ENCODE measurements around the gene DMAC2L.
"Not testable (repeated sequence)": the region's sequence is repeated elsewhere in the genome, so short reads cannot be mapped to it uniquely, and the experiment has no call there.

The DMAC2L gene

DNA sequence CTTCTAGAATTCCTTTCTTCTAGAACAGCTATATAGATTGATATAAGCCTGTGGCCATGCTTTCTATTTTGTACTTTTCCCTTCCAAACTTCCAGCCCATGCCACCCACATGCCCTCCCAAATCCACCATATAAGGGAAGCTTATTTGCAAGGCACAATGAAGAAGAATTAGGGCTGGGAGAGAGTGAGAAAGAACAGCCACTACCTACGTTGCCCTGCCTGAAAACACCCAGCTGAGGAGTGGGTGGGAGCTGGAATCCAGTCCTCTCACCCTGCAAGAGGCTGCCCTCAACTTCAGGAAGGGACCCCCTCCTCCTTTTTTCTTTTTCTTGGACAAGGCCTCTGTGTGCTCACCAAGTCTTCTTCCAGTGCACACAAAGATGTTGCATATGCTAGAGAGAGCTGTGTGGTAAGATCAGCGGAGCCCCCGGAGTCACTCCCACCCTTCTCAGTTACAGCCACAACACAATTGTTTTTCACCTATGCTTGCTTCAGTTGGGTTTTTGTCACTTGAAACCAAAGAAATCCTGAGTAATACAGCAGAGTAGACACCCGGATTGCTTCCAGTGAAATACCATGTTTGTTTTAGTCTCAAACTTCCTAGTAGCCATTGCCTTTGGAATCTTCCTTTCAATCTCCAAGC, 45.8 kb downstream of the DMAC2L start:
- DNase-seq, result no peak

DNA sequence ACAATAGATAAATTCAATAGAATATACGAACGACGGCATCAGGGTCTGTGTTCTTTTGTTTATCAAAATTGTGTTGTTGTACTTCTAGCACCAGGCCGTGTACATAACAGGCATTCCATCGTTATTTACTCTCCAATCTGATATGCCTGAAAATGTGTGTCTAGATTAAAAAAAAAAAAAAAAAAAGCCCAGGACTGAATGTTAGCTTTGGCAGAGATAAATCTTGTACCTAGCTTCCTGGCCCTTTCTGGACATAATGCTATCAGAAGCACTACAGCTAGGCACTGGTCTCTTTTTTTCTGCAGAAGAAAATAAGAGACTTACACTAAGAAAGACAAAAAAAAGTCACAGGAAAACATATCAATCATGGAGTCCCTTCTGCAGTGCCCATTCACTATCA, 47.5 kb downstream of the DMAC2L start:
- no peak for DNase-seq

- DNase-seq, result no peak
Observed at GRCh38 chr14:50360093-50360492, 48.0 kb downstream of the DMAC2L start.

- no peak for DNase-seq
Observed at GRCh38 chr14:50360851-50361250, 48.7 kb downstream of the DMAC2L start.

GRCh38 chr14:50361473-50362403, 49.6 kb downstream of the DMAC2L start:
- DNase-seq, result not testable (repeated sequence)

DNA sequence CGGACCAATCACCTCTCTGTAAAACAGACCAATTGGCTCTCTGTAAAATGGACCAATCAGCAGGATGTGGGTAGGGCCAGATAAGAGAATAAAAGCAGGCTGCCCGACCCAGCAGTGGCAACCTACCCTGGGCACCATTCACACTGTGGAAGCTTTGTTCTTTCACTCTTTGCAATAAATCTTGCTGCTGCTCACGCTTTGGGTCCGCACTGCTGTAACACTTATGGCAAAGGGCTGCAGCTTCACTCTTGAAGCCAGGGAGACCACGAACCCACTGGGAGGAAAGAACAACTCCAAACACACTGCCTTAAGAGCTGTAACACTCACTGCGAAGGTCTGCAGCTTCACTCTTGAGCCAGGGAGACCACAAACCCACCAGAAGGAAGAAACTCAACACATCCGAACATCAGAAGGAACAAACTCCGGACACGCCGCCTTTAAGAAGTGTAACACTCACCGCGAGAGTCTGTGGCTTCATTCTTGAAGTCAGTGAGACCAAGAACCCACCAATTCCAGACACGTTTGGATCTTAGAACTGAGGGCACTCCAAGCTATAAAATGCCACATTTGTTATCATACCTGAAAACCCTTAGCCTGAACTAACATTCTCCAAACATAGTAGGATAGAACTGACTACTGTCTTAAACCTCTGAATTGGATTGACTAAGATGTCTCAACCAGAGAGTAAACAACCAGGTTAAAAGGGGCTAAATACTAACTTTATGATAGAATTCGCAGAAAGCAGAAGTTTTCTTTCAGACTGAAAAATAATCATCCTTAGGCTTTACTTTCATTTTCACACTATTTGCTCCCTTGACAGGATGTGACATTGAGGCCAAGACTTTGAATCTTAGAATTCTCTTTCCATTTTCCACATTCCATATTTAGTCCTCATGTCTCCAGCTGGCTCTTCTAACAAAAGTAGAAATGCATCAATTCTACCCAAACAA, 50.9 kb downstream of the DMAC2L start:
- DNase-seq, result peak in 5 of 6 experiments; percentile 1 to 51 (median 11)

GRCh38 chr14:50363714-50364111, 51.6 kb downstream of the DMAC2L start:
- peak in 5 of 6 experiments; percentile 3 to 66 (median 54) for DNase-seq

GRCh38 chr14:50364792-50365191, 52.7 kb downstream of the DMAC2L start:
- no peak for DNase-seq

DNA sequence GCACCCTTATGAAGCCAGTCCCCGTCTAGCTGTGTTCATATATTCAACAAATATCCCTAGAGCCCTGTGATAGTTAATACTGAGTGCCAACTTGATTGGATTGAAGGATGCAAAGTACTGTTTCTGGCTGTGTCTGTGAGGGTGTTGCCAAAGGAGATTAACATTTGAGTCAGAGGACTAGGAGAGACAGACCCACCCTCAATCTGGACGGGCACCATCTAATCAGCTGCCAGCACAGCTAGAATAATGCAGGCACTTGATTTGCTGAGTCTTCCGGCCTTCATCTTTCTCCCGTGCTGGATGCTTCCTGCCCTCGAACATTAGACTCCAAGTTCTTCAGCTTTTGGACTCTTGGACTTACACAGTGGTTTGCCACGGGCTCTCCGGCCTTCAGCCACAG, 53.4 kb downstream of the DMAC2L start:
- not testable (repeated sequence) for DNase-seq

- DNase-seq, result no peak
Observed at GRCh38 chr14:50366115-50366514, 54.0 kb downstream of the DMAC2L start.

DNA sequence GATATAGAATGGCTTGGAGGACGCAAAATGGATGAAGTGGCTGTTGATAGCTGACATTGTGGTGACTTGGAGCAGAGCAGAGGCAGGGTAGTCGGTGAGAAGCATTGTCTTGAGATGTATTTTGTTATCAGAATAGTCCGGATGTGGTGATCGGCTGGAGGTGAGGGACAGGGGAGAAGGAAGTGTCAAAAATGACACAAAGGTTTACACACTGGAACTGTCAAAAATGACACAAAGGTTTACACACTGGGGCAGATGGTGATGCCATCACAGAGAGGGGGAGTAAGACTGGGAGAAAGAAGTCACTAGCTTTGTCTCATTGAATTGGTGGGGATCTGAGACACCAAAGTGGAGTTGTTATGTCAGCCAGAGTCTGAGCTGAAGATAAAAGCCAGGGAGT, 54.5 kb downstream of the DMAC2L start:
- no peak for DNase-seq

DNA sequence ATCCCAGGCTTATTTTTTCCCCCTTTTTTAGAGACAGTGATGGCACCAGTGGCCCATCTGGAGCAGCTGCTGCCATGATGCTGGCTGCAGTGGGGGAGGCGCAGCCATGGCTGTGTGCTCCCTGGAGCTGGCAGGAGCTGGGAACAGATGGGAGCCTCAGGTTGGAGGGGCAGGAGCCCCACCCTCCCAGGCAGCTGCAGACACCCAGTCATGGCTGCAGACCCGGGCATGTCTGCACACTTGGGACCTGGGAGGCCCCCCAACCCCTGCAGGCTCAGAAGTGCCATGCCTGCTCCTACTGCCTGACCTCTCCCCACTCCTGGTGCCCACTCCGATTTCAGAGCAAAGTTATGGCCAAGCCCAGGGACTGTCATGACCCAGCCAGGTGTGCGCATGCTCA, 59.4 kb downstream of the DMAC2L start:
- DNase-seq, result no peak

DNA sequence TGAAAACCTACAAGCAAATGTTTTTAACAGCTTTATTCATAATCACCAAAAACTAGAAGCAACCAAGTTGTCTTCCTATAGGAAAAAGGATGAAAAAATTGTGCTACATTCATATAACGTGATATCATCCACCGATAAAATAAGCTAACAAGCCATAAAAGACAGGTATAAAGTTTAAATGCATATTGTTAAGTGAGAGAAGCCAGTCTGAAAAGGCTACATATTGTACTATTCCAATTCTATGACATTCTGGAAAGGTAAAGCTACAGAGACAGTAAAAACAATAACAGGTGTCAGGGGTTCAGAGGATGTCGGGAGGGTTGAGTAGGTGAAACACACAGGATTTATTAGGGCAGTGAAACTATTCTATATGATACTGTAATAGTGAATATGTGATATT, 61.8 kb downstream of the DMAC2L start:
- no peak for DNase-seq

- no peak for DNase-seq
Observed at GRCh38 chr14:50375760-50376159, 63.6 kb downstream of the DMAC2L start.

Data from stimulated activated naive CD4-positive, alpha-beta T cell (primary cell).